Astrocyte (in vitro differentiated cells and primary cell): ENCODE results near the gene ADAMTS3.

ENCODE experiments used
- EZH2 ChIP-seq: IDR thresholded peaks from 2 replicates; pipeline ENCODE4 v1.6.1; 2012; ENCODE audit warnings: mild to moderate bottlenecking, low read length, inconsistent platforms; ENCODE audit not compliant: insufficient read depth
- TF ChIP-seq, protein P1 (sequence below): IDR thresholded peaks from 2 replicates; pipeline ENCODE4 v1.5.1; 2011; ENCODE audit warnings: low read depth, mild to moderate bottlenecking, inconsistent platforms, low read length, moderate library complexity; ENCODE audit not compliant: insufficient read depth

DNA sequence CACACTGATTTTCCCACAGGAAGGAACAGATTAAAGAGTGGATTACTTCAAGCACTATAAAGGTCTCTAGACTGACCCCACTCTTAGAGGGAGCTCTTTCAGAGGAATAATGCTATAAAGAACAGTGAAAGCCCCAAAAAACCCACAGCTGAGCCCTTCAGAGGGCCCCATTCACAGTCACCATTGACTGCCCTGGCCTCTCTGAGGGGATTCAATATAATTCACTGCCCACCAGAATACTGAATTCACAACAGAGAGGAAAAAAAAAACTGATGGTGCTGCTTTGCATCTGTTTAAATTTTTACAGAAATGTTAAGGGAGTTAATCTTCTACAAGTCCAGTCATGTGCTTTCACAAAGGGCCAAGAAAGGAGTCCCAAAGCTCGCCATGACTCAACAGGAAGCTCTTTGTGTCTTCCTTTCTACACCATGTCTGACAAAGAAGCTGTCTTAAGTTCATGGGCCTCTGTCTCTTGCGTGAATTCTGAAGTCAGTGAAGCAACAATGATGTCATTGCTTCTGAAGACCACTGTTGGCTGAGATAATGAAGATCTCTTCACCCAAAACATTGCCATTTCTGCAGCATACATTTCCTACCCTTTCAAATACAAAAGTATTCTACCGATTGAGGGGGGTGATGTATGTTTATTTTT is 174.9 kb downstream of the ADAMTS3 start:
- no peak for TF ChIP-seq EZH2
- TF ChIP-seq, protein P1, sequence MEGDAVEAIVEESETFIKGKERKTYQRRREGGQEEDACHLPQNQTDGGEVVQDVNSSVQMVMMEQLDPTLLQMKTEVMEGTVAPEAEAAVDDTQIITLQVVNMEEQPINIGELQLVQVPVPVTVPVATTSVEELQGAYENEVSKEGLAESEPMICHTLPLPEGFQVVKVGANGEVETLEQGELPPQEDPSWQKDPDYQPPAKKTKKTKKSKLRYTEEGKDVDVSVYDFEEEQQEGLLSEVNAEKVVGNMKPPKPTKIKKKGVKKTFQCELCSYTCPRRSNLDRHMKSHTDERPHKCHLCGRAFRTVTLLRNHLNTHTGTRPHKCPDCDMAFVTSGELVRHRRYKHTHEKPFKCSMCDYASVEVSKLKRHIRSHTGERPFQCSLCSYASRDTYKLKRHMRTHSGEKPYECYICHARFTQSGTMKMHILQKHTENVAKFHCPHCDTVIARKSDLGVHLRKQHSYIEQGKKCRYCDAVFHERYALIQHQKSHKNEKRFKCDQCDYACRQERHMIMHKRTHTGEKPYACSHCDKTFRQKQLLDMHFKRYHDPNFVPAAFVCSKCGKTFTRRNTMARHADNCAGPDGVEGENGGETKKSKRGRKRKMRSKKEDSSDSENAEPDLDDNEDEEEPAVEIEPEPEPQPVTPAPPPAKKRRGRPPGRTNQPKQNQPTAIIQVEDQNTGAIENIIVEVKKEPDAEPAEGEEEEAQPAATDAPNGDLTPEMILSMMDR, result no peak
